ENCODE measurements around the gene AURKB. TPM values are rescaled to one million over a fixed set of nuclear protein-coding genes. Genes with fewer than 3 reads are reported as not detected.

AURKB gene
- 10 to 100 TPM in 1 of 4 donors, not detected in 3; 12.8 TPM for total RNA-seq

- H3K9me3 ChIP-seq = no peaks in the 10 kb centered on the region
- TF ChIP-seq CTCF (IDR thresholded peaks at IDR 0.05) (no peak), POLR2A (IDR thresholded peaks at IDR 0.05) (no peak)
- intact Hi-C loops (cut with DNase I; ENCODE audit: low total_unique reads) = no loop called here
- peak within 1 kb of the TSS; percentile 35 to 48 for H3K4me3 ChIP-seq
- no peaks in the 10 kb centered on the region for H3K27me3 ChIP-seq
- peak; percentile 92 to 97 for DNase-seq
- no peaks in the 10 kb centered on the region for H3K36me3 ChIP-seq
- H3K4me1 ChIP-seq = no peaks in the 10 kb centered on the region
- peak within 1 kb of the TSS; percentile 83 to 87 for H3K27ac ChIP-seq
Observed at GRCh38 chr17:8209907-8210760, at the start of gene AURKB. Gene AURKB, minus strand, starts transcription at chr17:8210575. Its CDS starts 351 bp downstream, at chr17:8210224.

GRCh38 chr17:8257801-8258200 lies 47.4 kb upstream of the AURKB start:
- Histone ChIP-seq H3K4me1 (no peaks in the 10 kb centered on the region), H3K36me3 (no peaks in the 10 kb centered on the region), H3K4me3 (no peak overlapping the region), H3K9me3 (no peaks in the 10 kb centered on the region), H3K27me3 (no peaks in the 10 kb centered on the region), H3K27ac (no peak overlapping the region)
- intact Hi-C loops (cut with DNase I; ENCODE audit: low total_unique reads) = no loop called here
- no peak for TF ChIP-seq CTCF (IDR thresholded peaks at IDR 0.05)
- TF ChIP-seq POLR2A (IDR thresholded peaks at IDR 0.05) = no peak
- no peak for DNase-seq

GRCh38 chr17:8256691-8257090 lies 46.3 kb upstream of the AURKB start:
- intact Hi-C loops (cut with DNase I; ENCODE audit: low total_unique reads) = no loop called here
- Histone ChIP-seq H3K4me1 (no peaks in the 10 kb centered on the region), H3K27me3 (no peaks in the 10 kb centered on the region), H3K9me3 (no peaks in the 10 kb centered on the region), H3K4me3 (no peak overlapping the region), H3K36me3 (no peaks in the 10 kb centered on the region), H3K27ac (no peak overlapping the region)
- no peak for TF ChIP-seq CTCF (IDR thresholded peaks at IDR 0.05)
- TF ChIP-seq POLR2A (IDR thresholded peaks at IDR 0.05) = no peak
- no peak for DNase-seq

GRCh38 chr17:8256291-8256690 lies 45.9 kb upstream of the AURKB start:
- intact Hi-C loops (cut with DNase I; ENCODE audit: low total_unique reads) = no loop called here
- Histone ChIP-seq H3K27me3 (no peaks in the 10 kb centered on the region), H3K27ac (no peak overlapping the region), H3K9me3 (no peaks in the 10 kb centered on the region), H3K4me3 (no peak overlapping the region), H3K36me3 (no peaks in the 10 kb centered on the region), H3K4me1 (no peaks in the 10 kb centered on the region)
- no peak for DNase-seq
- TF ChIP-seq POLR2A (IDR thresholded peaks at IDR 0.05) (no peak), CTCF (IDR thresholded peaks at IDR 0.05) (no peak)

- H3K4me1 ChIP-seq = no peaks in the 10 kb centered on the region
- no peak overlapping the region for H3K27ac ChIP-seq
- intact Hi-C loops (cut with DNase I; ENCODE audit: low total_unique reads) = no loop called here
- H3K9me3 ChIP-seq = no peaks in the 10 kb centered on the region
- H3K36me3 ChIP-seq = no peaks in the 10 kb centered on the region
- TF ChIP-seq CTCF (IDR thresholded peaks at IDR 0.05) (no peak), POLR2A (IDR thresholded peaks at IDR 0.05) (no peak)
- no peaks in the 10 kb centered on the region for H3K27me3 ChIP-seq
- DNase-seq = no peak
- no peak overlapping the region for H3K4me3 ChIP-seq
Observed at GRCh38 chr17:8255499-8255898, 45.1 kb upstream of the AURKB start.
